NT2/D1 (cell line): ENCODE data around the gene THBD.

ENCODE experiments used
- SUZ12 ChIP-seq: IDR thresholded peaks from 2 replicates; pipeline ENCODE4 v1.6.1; 2011; ENCODE audit not compliant: insufficient read length, insufficient read depth; ENCODE audit errors: extremely low read depth
- YY1 ChIP-seq: IDR thresholded peaks from 2 replicates; pipeline ENCODE4 v1.6.1; 2011; ENCODE audit not compliant: insufficient read length, insufficient read depth
- ZNF274 ChIP-seq: IDR thresholded peaks from 2 replicates; pipeline ENCODE4 v1.6.1; 2011; ENCODE audit warnings: mild to moderate bottlenecking, low read depth, low read length

DNA sequence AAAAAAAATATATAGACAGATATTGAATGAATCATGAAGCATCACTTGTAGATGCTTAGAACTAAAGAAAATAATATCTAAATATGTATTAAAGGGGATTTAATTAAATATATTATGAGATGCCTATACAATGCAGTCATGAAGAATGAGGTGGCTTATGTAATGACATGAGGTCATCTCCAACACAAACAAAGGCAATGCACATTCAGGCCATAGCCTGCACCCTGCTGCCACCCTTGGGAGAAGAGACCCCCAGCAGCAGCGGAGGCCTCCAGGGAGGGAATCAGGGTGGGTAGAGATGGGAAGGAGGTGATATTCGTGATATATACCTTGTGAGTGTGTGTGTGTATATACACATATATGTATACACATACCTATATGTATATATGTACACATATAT is 40.8 kb downstream of the THBD start:
- no peak for TF ChIP-seq YY1
- TF ChIP-seq SUZ12: no peak
- TF ChIP-seq ZNF274: no peak
